ENCODE measurements around the gene COL4A2.

The COL4A2 gene

DNA sequence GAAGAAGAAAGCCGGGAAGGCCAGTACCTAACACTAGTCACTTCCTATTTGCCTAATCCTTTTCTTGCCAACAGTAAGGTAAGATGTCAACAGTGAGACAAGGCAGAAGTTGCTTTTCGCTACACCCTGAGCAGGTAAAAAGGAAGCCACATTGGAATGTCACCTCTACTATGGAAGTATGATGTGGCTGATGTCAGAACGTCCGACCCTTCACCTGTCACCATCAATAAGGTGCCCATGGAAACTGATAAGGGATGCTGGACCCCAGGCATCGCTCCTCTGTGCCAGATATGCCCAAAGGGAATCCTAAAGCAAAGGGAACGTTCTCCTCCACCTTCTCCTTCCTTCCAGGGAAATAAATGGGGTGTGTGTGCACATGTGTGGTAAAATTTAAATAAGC, 34.4 kb upstream of the COL4A2 start:
- no peak for DNase-seq

DNA sequence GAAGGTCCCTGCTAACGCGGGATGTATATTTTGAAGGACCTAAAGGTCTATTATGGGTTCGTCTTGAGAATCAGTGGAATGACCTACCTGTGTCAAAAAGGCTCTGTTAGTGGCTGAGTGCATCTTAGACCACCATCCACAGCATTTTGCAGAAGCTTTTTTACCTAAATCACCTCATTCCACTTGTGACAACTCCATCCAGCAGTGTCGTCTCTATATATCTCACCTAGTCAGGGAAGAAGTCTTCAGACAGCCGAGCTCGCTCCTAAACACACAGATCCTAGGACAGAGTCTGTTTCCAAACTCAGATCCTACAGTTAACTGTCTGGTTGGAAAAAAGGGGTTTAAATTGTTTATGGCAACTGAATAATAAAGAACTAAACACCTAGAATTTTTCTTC, 33.8 kb upstream of the COL4A2 start:
- DNase-seq: no peak

DNA sequence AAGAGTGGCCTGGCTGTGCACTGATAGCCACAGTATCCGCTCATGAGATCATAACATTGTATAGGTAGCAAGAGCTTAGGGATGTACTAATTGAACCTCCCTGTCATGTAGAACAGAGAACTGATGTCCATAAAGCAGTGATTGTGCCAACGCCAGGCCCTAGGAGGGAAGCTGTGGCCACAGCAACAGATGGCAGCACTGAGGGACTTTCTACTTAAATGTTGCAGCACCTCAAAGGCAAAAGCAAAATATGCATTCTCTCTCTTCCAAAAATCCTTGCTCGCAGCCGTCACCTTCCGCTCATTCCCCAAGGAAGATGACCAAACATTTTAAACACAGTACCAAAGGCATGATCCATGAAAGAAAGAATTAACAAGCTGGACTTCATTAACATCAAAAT, 32.4 kb upstream of the COL4A2 start:
- no peak for DNase-seq

DNA sequence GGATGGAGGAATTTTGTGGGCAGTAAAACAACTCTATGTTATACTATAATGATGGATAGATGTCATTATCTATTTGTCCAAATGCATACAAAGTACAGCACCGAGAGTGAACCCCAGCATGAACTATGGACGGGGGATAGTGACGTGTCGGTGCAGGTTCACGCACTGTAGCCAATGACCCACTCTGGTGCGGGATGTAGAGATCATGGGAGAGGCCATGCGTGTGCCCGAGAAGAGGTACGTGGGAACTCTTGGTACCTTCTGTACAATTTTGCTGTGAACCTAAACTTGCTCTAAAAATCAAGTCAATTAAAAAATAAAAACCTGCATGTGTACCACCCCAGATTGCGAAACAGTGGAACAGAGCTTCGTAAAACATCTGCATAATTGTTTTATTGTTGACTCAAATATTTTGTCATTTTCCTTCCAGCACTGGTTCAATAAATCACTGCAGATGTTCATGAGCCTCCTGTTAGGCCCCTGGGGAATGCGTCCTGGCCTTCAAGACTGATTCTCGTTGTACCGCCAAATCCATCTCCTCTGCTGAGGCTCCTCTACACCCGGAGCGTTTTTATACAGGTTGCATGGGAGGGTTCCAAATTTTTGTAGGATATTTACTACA, 31.0 kb upstream of the COL4A2 start:
- no peak for DNase-seq

DNA sequence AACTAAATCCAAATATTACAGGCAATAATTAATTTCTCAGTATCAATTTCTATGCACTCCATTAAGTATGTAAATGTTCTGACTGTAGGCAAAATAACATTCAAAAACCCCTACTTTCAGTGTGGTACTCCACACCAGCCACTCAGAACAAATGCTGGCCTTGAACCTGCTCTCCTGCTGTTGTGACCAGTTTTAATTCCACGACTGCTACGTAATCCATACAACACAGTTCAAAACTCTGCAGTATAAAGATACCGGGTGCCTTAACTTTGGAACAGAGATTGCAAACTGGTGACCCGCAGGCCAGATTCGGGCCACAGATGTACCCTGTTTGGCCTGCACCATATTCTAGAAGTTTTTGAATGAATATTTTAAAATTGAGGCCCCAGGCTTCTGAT, 30.5 kb upstream of the COL4A2 start:
- peak; percentile 24 for DNase-seq

DNA sequence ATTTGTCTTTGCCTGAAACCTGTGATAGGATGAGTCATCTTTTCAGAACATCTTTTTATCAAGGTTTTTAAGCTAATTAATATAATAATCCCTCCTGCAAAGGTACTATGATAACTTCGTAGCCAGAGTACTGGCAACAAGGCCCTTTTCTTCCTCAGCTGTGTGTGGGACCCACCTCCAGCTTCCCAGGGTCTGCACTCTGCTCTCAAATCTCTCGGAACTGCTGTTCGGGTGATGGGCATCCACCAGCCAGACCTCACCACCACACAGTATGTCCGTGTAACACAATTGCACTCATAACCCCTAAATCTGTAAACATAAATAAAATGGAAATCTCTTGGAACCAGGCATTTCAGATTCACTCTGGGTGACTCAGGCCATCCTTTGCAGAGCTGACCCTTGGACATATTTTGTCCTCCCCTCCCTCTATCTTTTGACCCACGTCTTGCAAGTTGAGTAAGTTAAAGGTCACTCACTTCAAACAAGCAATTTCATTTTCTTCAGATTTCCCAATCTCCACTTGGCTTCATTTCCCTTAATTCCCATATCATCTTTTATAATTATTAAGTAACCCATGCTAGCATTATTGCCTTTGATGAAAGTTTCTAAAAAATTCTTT, 29.6 kb upstream of the COL4A2 start:
- DNase-seq: no peak

DNA sequence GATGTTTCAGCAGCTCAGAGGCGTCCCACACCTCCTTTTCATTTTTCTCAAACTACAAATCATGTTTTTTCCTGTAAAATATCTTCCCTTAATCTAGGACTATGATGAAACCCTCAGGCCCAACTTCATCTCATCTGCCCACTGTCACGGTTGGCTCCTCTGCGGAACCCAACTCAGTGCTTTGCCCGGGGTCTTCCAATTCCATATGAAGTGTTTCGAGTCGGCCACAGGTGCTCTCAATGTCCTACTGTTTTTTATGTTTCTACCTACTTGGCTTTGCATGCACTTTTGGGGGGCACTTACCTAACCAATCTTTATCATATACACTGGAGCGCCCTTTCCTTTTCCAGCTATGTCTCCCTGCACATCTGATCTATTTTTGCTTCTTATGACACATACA, 28.2 kb upstream of the COL4A2 start:
- DNase-seq: no peak

DNA sequence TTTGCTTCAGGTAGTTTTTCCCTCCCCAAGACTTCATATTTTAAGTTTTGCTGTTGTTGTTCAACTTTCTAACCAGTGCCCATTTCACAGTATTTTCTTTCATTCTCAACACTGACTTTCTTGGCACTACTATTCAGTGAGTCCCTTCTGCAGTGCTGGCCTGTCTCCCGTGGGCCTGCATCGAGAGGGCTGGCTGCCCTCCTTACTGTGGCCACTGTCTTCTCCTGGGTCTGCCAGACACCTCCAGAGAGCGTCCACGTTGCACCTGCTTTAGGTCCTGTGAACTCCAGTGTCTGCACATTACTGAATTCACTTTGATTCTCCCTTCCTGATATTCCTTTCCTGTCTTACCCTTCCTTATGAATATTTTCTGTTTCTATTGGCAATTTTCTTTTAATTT, 27.4 kb upstream of the COL4A2 start:
- DNase-seq: peak; percentile 28

DNA sequence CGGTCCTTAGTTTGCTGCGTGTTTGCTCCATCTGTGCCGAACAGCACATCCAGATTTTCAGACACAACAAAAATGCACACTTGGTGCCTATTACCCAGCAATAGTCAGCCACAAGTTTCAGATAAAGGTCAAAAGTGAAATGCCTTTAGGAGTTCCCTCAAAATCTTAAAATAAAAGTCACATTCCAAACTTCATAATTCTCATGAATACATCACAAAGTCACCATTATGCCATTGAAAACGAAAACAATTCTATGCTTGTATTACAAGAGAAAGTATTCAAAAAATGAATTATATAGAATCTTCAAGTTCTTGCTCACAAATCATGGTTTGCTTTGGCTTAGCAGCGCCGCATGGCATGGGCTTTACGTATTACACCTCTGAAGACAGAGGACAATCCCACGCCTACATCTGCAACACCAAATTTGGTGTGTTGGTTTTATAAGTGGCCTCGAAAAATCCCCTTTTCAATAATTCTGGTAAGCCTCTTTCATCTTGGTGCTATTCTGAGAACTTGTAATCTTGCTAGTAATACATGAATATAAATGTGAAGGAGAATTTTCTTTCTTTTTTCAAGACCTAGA, 26.8 kb upstream of the COL4A2 start:
- no peak for DNase-seq

DNA sequence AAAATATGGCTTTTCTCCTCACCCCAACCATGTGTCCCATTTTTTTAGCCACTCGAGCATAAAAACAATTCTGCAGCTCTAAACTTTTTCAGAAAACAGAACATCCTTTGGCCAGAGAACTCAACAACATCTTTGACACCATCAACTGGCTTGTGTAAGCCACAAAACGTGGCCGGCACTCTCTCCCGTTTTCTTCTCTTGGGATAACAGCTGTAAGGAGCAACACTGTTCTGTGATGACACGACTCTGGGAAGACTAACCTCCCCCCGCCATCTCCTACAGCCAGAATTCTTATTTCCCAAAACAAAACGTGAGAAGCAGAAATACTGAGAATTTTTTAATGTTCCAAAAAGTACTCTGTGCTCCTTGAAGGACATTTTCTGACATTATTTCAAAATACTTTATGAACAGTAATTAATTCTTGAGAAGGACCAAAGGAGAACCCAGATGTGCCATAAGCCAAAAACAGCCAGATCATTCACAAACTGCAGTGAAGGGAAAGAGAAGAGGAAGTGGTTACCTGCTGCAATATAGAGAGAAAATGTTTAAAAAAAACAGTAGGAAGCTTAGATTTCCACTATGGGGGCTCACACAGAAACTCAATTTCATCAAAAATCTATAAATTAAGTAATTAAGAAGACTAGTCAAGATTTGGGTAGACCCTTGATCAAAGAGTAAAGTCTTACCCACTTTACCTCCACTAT, 25.9 kb upstream of the COL4A2 start:
- peak; percentile 11 for DNase-seq

DNA sequence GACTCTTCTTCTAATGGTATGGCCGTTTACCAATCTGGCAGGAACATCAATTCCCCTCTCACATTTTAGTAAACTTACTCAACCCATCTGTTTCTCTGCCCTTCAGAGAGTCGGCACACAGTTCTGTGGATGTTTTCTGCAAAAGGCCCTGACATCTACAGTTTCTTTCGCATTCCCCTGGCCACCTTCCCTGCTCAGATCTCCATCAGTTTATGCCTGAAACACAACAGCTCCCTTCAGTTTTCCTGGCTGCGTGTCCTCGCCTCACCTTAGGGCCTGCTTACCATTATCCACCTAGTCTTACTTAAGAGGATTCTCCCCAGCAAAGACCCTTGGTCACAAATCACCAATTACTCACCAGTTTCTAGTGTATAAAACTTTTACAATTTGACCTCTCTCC, 25.3 kb upstream of the COL4A2 start:
- DNase-seq: no peak

DNA sequence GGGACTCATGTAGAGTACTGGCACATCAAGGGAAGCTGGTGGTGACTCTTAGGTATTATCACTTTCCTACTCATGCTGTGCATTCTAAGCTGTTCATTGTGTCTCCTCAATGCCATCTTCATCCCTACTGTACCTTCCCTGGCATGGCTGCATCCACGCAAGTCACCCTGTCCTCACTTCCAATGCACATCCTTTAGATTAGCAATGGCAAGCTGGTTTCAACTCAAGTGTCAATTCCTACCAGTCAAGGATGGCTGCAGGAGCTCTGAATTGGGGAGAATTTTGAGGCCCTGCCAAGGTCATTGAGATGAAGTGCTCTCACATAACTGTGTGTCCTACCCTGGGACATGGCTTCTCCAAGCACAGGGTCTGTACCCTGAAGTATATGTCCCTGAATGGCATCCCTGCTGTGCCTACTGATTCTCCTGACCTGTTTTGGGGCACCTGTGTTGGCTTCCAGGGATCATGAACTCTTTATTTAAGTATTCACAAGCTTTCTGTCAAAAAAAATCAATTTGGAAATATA, 24.7 kb upstream of the COL4A2 start:
- no peak for DNase-seq

DNA sequence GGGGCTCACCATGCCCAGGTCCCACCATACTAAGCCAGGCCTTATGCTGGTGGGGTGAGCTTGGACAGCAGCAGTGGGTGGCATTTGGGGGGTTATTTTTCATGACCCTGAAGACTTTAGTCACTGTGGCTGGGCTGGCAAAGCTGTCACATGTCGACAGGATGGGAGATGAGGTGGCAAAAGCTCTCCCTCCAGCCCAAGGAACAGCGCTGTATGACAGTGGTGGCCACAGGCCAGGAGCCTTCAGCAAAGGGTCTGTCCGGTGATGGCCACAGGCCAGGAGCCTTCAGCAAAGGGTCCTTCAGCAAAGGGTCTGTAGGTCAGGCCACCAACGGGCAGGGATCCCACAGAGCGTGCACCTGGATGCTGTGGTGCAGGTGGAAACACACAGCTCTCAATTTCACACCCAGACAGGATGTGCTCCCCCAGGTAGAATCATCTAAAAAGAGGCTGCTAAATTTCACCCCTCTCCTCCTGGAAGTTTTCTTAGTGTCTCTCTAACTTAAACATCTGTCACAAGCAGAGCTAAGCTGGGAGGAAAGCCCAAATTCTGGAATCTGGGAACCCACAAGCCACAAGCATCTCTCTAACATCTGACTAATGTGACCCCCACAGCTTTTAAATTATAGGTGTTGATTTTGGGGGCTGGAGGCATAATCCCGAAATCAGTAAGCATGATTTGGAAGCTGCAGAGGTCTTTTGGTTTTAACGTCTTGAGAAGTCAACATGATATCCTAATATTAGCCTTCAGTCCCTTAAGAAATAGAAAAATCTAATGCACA, 23.2 kb upstream of the COL4A2 start:
- DNase-seq: peak; percentile 28

DNA sequence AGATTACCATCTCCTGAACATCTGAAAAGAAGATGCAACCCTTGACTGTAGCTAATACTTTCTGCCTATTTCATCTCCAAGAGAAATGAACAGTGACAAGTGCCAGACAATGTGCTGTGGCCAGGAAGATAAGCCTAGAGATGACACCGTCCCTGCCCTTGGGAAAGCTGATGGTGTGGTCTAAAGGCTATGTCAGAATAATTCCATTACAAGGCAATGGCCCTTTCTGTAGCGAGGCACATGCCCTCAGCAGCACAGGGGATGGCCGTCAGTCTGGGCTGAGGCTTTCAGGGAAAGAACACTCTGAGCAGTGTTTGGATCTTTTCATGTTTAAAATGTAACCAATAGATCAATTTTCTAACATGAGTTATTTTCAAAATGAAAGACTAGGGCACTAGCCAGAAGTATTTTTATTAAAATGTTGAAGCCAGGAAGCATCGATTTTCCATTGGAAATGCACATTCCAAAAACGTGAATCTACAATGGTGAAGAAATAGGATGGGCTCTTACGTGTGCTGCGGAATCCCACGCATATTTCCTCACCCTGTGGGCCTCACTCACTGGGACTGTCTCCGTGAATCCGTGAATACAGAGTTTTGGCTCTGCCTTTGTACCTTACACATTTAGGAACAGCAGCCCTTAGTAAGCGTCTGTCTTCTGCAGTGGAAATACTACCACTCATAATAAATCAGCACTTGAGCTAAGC, 22.2 kb upstream of the COL4A2 start:
- no peak for DNase-seq

DNA sequence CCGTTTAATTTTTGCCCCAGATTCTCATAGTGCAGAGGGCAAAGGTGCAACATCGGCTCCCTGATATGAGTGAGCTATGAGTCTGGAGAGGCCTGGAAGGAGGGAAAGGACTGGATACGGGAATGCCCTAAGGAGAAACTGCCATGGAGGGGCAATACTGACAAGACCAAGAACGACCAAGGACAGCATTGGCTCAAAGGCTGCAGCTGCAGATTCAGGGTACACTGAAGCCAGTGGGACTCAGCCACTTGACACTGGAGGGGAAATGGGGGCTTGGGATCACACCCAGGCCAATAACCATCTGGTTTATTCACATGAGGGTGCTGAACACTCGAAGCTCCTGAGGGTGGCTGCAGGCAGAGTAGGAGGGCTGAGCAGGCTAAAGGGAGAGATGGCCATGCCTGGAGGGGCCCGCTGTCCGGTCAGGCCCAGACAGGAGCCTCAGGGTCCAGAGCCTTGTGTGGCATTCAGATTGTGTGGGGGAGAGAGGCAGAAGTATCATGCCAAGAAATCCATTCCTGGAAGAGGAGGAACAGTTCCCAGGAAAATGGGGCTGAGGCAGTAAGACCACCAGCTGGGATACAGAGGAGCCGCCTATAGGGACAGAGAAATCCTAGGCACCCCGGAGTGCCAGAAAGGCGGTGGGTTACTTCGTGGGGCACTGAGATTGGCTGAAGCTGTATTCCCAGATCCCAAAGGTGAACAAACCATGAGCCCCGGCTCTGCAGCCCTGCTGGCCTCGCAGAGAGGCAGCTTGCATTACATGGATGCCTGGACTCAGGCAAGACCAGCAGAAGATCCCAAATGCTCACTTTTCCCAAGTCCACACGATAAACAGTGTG, 20.9 kb upstream of the COL4A2 start:
- peak; percentile 44 for DNase-seq

DNA sequence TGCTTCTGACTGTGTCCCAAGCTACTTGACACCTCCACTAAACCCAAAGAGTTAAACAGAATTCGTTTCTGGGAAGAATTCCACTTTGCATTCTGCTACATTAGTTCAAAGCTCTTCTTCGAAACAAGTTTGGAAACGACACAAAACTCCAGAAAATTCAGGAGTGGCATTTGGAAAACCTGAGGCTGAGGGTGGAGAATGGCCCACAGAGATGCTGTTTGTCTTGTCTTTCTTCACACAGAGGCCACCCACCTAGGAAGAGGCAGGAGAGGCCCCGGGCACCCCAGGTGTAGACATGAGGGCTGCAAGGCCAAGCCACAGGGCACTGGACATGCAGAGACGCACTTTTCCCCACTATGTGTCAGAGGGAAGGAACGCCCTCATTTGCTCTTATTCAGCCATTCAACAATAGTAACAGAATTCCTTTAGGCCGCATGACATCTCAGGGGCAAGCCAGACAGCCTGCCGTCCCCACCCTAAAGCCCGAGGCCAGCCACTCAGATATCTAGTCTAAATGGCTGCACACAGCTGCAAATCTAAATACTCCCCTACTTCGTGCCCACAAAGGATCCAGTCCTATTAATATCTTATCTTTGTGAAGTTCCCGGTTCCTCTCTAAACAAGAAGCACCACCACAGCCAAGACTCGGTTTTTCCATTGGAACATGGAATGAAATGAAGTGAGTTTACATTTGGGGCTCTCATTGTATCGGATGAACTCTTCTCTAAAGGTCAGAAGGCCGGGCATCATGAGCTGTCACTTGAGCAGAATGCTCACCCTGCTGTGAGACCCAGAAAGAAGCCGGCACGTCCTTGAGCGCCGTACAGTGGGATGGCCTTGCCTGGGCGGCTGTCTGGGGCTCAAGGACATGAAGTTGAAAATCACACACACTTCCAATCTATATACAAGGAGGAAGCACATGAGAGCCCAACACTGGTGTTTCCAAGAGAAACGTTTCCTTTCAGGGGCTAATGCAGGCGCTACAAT, 20.0 kb upstream of the COL4A2 start:
- peak; percentile 26 for DNase-seq

DNA sequence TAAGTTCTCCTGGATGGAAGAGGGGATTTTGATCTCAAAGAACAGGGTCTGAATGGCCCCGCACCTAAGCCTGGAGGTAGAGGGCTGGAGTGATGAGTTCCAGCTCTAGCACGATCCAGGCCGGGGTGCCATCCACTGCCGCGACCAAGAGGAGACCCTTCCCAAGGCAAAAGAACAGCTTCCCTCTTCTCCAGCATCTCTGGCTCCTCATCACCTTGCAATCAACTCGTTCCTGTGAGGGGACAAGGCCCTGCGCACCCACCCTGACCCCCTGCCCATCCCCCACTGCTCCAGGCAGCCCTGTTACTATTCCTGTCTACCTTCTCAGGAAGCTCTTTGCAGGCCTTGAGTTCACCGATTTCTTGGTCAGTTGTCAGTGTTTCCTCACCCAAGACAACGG, 17.9 kb upstream of the COL4A2 start:
- DNase-seq: peak; percentile 38

DNA sequence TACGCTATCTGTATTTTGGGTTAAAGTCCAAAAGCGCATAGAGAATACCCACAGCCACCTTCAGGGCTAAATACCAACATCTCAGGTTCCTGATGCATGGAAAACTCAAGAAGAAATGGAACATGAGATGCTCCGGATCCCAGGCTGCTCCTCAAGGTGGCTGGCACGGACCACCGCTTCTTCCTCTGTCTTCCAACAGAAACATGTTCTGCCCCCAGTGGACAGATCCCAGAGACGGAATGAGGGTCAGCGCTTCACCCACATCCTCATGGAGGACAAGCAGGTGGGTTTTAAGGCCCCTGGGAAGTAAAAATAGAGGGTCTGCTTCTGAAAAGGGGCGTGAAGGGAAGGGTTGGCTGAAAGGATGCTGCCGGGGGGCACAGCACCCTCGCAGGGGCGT, 17.4 kb upstream of the COL4A2 start:
- DNase-seq: no peak

DNA sequence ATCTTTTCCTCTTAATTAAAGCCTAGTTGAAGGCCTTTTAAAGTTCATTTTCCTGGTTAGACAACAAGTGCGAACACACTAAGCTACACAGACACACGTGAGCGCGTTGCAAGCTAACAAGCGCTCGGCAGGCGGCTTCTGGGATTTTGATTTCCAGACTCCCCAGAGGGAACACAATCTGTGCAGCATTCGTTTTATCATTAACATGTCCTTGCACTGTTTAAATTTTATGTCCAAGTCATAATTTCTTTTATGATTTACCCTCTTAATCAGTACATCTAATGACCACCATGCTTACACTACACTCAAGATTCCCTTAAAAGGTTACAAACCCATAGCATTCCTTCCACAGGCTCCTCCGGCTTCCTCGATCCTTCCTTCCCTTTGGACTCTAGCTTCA, 16.9 kb upstream of the COL4A2 start:
- DNase-seq: no peak

DNA sequence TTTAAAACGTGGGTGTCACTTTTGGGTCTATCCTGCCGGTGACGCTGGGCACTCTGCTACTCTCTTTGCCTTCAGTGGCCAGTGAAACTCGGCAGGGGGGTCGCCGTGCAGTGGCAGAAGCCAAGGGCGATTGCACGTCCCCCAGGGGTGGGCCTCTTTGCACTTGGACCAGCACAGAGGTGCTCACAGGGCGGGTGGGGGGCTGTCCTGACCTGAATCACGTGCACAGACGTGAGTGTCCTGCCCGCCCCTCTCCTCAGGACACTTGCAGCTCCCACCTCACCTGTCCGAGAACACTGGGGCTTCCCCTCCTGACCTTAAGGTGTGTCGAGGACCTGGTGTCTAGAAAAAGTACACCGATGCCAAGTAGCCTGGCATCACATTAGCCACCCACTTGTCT, 16.3 kb upstream of the COL4A2 start:
- DNase-seq: peak; percentile 33

All from activated CD8-positive, alpha-beta memory T cell treated with anti-CD3 and anti-CD28 coated beads for 24 hours (primary cell).